ENCODE data around the gene MSL3.

DNA sequence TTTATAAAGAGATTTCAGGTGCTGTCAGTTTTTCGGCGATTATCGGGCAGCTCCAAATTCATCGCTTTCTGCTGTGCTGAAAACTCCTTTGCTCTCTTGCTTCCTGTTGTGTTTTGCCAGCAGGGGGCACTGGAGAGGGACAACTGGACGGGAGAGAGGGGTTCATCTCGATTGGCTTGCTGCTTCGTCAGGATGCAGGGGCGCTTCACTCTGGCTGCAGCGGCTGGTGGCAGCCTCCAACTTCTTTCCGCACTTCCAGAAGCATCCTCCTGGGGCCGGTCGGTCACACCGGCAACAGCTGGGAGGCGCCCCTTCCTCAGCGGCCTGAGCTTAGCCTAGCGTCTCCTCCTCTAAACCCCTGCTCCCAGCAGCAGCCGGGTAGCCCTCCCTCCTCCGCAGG is 29.5 kb downstream of the MSL3 start:
- TF ChIP-seq, protein P1, sequence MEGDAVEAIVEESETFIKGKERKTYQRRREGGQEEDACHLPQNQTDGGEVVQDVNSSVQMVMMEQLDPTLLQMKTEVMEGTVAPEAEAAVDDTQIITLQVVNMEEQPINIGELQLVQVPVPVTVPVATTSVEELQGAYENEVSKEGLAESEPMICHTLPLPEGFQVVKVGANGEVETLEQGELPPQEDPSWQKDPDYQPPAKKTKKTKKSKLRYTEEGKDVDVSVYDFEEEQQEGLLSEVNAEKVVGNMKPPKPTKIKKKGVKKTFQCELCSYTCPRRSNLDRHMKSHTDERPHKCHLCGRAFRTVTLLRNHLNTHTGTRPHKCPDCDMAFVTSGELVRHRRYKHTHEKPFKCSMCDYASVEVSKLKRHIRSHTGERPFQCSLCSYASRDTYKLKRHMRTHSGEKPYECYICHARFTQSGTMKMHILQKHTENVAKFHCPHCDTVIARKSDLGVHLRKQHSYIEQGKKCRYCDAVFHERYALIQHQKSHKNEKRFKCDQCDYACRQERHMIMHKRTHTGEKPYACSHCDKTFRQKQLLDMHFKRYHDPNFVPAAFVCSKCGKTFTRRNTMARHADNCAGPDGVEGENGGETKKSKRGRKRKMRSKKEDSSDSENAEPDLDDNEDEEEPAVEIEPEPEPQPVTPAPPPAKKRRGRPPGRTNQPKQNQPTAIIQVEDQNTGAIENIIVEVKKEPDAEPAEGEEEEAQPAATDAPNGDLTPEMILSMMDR (conservative IDR thresholded peaks at IDR 0.05), result no peak
- TF ChIP-seq EZH2 (IDR thresholded peaks at IDR 0.05; ENCODE audit: low read depth), result no peak

Measured in PC-9 (cell line).